SK-N-SH treated with all-trans-retinoic acid at 6 μM for 48 hours (cell line): ENCODE measurements around the gene UNG.

Experiments
- ESRRG ChIP-seq: fragments of 250-450 bp; sonication (Bioruptor Pico); IDR thresholded peaks from 2 replicates; pipeline ENCODE4 v1.6.1; 2021; ENCODE audit warnings: mild to moderate bottlenecking
- PPARA ChIP-seq: fragments of 250-450 bp; sonication (Bioruptor Pico); IDR thresholded peaks from 2 replicates; pipeline ENCODE4 v1.5.0; 2020; ENCODE audit warnings: mild to moderate bottlenecking, borderline replicate concordance
- RARB ChIP-seq: fragments of 250-450 bp; sonication (Bioruptor Pico); IDR thresholded peaks from 2 replicates; pipeline ENCODE4 v1.8.0; 2021; ENCODE audit warnings: mild to moderate bottlenecking, moderate library complexity
- SNAI2 ChIP-seq: fragments of 250-450 bp; sonication (Bioruptor Pico); IDR thresholded peaks from 2 replicates; pipeline ENCODE4 v1.5.0; 2020; ENCODE audit warnings: mild to moderate bottlenecking, moderate library complexity
- ZFP30 ChIP-seq: fragments of 450-650 bp; formaldehyde crosslinking; IDR thresholded peaks from 2 replicates; pipeline ENCODE4 v1.5.0; 2022; ENCODE audit warnings: mild to moderate bottlenecking, moderate library complexity
- ZNF8 ChIP-seq: fragments of 450-650 bp; formaldehyde crosslinking; IDR thresholded peaks from 2 replicates; pipeline ENCODE4 v1.5.0; 2020; ENCODE audit warnings: mild to moderate bottlenecking, moderate library complexity
- TF ChIP-seq, protein P1 (sequence below): fragments of 250-450 bp; sonication (Bioruptor Pico); IDR thresholded peaks from 2 replicates; pipeline ENCODE4 v1.8.0; 2020; ENCODE audit warnings: mild to moderate bottlenecking, moderate library complexity, borderline replicate concordance

DNA sequence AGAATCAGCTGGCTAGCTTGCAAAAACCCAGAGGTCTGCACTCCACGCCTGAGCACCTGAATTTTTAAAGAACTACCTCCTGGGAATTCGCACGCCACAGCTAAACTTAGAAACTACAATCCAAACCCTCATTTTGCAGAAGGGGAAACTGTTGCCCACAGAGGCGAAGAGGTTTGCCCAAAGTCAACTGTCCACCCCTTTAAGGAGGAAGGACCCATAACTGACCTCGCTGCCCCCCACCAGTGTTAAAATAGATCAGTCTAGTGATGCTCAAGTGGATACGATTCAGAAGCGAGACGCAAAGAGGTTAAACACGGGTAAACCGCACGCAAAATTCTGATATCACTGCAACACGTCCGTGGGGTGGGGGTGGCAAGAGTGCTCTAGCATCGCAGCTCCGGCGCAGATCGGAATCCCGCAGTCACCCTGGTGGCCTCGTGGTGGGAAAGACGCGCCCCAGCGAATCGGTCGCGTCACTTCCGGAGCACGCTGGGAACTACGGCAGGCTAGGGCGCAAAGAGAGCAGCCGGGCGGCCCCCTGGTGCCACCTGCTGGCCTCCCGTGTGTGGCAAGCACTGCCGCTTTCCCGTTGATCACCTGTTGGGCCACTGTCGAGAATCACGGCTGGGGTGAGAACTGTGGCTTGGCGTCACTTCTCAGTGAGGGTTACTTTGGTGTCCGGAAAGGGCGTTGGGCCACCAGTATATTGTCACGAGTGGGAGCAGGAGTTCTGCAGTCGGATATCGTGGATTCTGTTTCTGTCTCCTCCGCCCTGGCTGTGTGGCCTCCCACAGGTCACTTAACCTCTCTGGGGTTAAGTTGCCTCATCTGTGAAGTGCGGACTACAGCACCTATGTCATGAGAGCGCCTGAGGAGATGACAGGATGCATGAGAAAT, 4.1 kb upstream of the UNG start, which contains the start of gene ALKBH2:
- TF ChIP-seq ZNF8 (CRISPR knock-in tag): no peak
- no peak for TF ChIP-seq PPARA (CRISPR knock-in tag)
- 0 out of 2 replicates have a peak, but pooled peaks have one; percentile 10 for TF ChIP-seq ESRRG (CRISPR knock-in tag)
- TF ChIP-seq RARB (CRISPR knock-in tag): no peak
- TF ChIP-seq SNAI2: no peak
- TF ChIP-seq ZFP30 (CRISPR knock-in tag): no peak
- TF ChIP-seq, protein P1, sequence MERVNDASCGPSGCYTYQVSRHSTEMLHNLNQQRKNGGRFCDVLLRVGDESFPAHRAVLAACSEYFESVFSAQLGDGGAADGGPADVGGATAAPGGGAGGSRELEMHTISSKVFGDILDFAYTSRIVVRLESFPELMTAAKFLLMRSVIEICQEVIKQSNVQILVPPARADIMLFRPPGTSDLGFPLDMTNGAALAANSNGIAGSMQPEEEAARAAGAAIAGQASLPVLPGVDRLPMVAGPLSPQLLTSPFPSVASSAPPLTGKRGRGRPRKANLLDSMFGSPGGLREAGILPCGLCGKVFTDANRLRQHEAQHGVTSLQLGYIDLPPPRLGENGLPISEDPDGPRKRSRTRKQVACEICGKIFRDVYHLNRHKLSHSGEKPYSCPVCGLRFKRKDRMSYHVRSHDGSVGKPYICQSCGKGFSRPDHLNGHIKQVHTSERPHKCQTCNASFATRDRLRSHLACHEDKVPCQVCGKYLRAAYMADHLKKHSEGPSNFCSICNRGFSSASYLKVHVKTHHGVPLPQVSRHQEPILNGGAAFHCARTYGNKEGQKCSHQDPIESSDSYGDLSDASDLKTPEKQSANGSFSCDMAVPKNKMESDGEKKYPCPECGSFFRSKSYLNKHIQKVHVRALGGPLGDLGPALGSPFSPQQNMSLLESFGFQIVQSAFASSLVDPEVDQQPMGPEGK: no peak
